Neural cell (in vitro differentiated cells): ENCODE results near the gene APOA1. TPM values are rescaled to one million over a fixed set of nuclear protein-coding genes. Genes with fewer than 3 reads are reported as not detected.

Experiments used
- H2AFZ ChIP-seq: fragments of 200-600, 300-800 bp; sonication (generic), shearing (Covaris generic); 2 replicates; pipeline ENCODE4 v1.6.0; 2014; ENCODE audit warnings: low read depth, mild to moderate bottlenecking, antibody characterized with exemption, low read length, moderate library complexity
- H3F3A ChIP-seq: fragments of 200-600 bp; shearing (Covaris generic); 2 replicates; pipeline ENCODE4 v1.6.1; 2016; ENCODE audit warnings: mild to moderate bottlenecking, moderate library complexity, mixed read lengths, antibody characterized with exemption, low read length; ENCODE audit not compliant: insufficient read depth, poor library complexity, severe bottlenecking
- H3K27ac ChIP-seq: fragments of 200-600, 300-800 bp; sonication (generic), shearing (Covaris generic); 2 replicates; pipeline ENCODE4 v1.5.1; 2014; ENCODE audit warnings: mild to moderate bottlenecking, low read length, moderate library complexity
- H3K27me3 ChIP-seq: fragments of 300-800, 200-600 bp; sonication (generic), shearing (Covaris generic); 2 replicates; pipeline ENCODE4 v1.6.0; 2014; ENCODE audit warnings: mild to moderate bottlenecking, low read depth, low read length, moderate library complexity; ENCODE audit not compliant: insufficient read depth
- H3K36me3 ChIP-seq: fragments of 300-800, 200-600 bp; sonication (generic), shearing (Covaris generic); 2 replicates; pipeline ENCODE4 v1.5.1; 2014; ENCODE audit warnings: mild to moderate bottlenecking, antibody characterized with exemption, low read length, moderate library complexity; ENCODE audit not compliant: insufficient read depth
- H3K4me2 ChIP-seq: fragments of 300-800, 200-600 bp; sonication (generic), shearing (Covaris generic); 2 replicates; pipeline ENCODE4 v1.6.0; 2014; ENCODE audit warnings: mild to moderate bottlenecking, low read length
- H3K4me3 ChIP-seq: fragments of 300-800, 200-600 bp; sonication (generic), shearing (Covaris generic); 2 replicates; pipeline ENCODE4 v1.5.1; 2014; ENCODE audit warnings: mild to moderate bottlenecking, low read length, moderate library complexity
- H3K79me2 ChIP-seq: fragments of 200-600 bp; shearing (Covaris generic); replicated peaks from 2 replicates; pipeline ENCODE4 v1.6.0; 2014; ENCODE audit warnings: mild to moderate bottlenecking, low read length, moderate library complexity; ENCODE audit not compliant: insufficient read depth
- H3K9ac ChIP-seq: fragments of 300-800, 200-600 bp; sonication (generic), shearing (Covaris generic); 2 replicates; pipeline ENCODE4 v1.6.1; 2016; ENCODE audit warnings: mild to moderate bottlenecking, low read length, mixed read lengths
- H3K9me2 ChIP-seq: fragments of 200-600 bp; shearing (Covaris generic); 2 replicates; pipeline ENCODE4 v1.6.1; 2016; ENCODE audit warnings: mild to moderate bottlenecking, low read length, mixed read lengths; ENCODE audit not compliant: insufficient read depth
- H3K9me3 ChIP-seq: fragments of 200-600, 300-800 bp; sonication (generic), shearing (Covaris generic); 2 replicates; pipeline ENCODE4 v1.6.1; 2016; ENCODE audit warnings: mild to moderate bottlenecking, mixed run types, low read length, moderate library complexity, mixed read lengths
- H4K20me1 ChIP-seq: fragments of 200-600 bp; shearing (Covaris generic); 2 replicates; pipeline ENCODE4 v1.6.1; 2016; ENCODE audit warnings: mild to moderate bottlenecking, mixed run types; ENCODE audit not compliant: insufficient read depth
- CTCF ChIP-seq: fragments of 450-650 bp; IDR thresholded peaks from 2 replicates; pipeline ENCODE4 v1.5.1; 2014; ENCODE audit warnings: antibody characterized with exemption, mild to moderate bottlenecking, moderate library complexity; ENCODE audit not compliant: poor library complexity, severe bottlenecking
- EP300 ChIP-seq: fragments of 450-650 bp; conservative IDR thresholded peaks from 2 replicates; pipeline ENCODE4 v1.6.1; 2014; ENCODE audit warnings: antibody characterized with exemption, mild to moderate bottlenecking, moderate library complexity; ENCODE audit not compliant: poor library complexity, severe bottlenecking
- EZH2 ChIP-seq: fragments of 200-600, 300-800 bp; shearing (Covaris generic), sonication (generic); IDR thresholded peaks from 2 replicates; pipeline ENCODE4 v1.6.1; 2014; ENCODE audit warnings: antibody characterized with exemption, low read length, borderline replicate concordance, mild to moderate bottlenecking; ENCODE audit not compliant: insufficient read depth, poor library complexity, severe bottlenecking
- MXI1 ChIP-seq: fragments of 450-650 bp; conservative IDR thresholded peaks from 2 replicates; pipeline ENCODE4 v1.6.1; 2014; ENCODE audit warnings: antibody characterized with exemption, mild to moderate bottlenecking; ENCODE audit not compliant: poor library complexity, severe bottlenecking
- POLR2AphosphoS5 ChIP-seq: IDR thresholded peaks from 2 replicates; pipeline ENCODE4 v1.6.1; 2012
- RAD21 ChIP-seq: fragments of 450-650 bp; conservative IDR thresholded peaks from 2 replicates; pipeline ENCODE4 v1.6.1; 2014; ENCODE audit warnings: antibody characterized with exemption, mild to moderate bottlenecking, moderate library complexity
- REST ChIP-seq: IDR thresholded peaks from 2 replicates; pipeline ENCODE4 v1.6.1; 2012; ENCODE audit warnings: borderline replicate concordance
- SMC3 ChIP-seq: fragments of 450-650 bp; conservative IDR thresholded peaks from 2 replicates; pipeline ENCODE4 v1.6.1; 2014; ENCODE audit warnings: antibody characterized with exemption, mild to moderate bottlenecking, moderate library complexity; ENCODE audit not compliant: poor library complexity
- TAF1 ChIP-seq: IDR thresholded peaks from 2 replicates; pipeline ENCODE4 v1.6.1; 2012; ENCODE audit warnings: low read depth
- polyA plus RNA-seq: library from polyadenylated mRNA; depleted of rRNA; stranded (reverse); fragments of >200 nt; gene quantifications from 2 replicates; pipeline ENCODE4 v1.2.3, GENCODE V29; 2014

Gene APOA1
- polyA plus RNA-seq, 1 donor from 2014 or later: not detected

- H3K27ac ChIP-seq: no peak overlapping the region
- H3K27me3 ChIP-seq: no peaks in the 10 kb centered on the region
- H3F3A ChIP-seq: no peaks in the 10 kb centered on the region
- no peaks in the 10 kb centered on the region for H4K20me1 ChIP-seq
- no peaks in the 10 kb centered on the region for H3K9me3 ChIP-seq
- peaks cover 12% of the 10 kb centered on the region for H3K79me2 ChIP-seq
- H3K36me3 ChIP-seq: no peaks in the 10 kb centered on the region
- peak overlapping the region; percentile 82 for H3K9ac ChIP-seq
- no peaks in the 10 kb centered on the region for H3K9me2 ChIP-seq
- H3K4me2 ChIP-seq: no peak overlapping the region
- no peak overlapping the region for H2AFZ ChIP-seq
- TF ChIP-seq EP300 (no peak), MXI1 (no peak), REST (no peak), TAF1 (no peak), SMC3 (no peak), EZH2 (no peak), RAD21 (no peak), CTCF (no peak), POLR2AphosphoS5 (no peak)
- H3K4me3 ChIP-seq: peak overlapping the region; percentile 91
Observed at GRCh38 chr11:116788975-116789374, 48.4 kb downstream of the APOA1 start.

- no peaks in the 10 kb centered on the region for H3K27me3 ChIP-seq
- H2AFZ ChIP-seq: peak overlapping the region; percentile 97
- no peaks in the 10 kb centered on the region for H3F3A ChIP-seq
- no peak for TF ChIP-seq REST
- no peak for TF ChIP-seq SMC3
- TF ChIP-seq POLR2AphosphoS5: no peak
- TF ChIP-seq TAF1: no peak
- no peak for TF ChIP-seq CTCF
- no peak for TF ChIP-seq EZH2
- TF ChIP-seq EP300: no peak
- H3K4me2 ChIP-seq: peak overlapping the region; percentile 68
- H3K9ac ChIP-seq: peak overlapping the region; percentile 82
- H3K36me3 ChIP-seq: no peaks in the 10 kb centered on the region
- H3K9me2 ChIP-seq: no peaks in the 10 kb centered on the region
- H3K79me2 ChIP-seq: peaks cover 12% of the 10 kb centered on the region
- peak overlapping the region; percentile 81 for H3K27ac ChIP-seq
- H4K20me1 ChIP-seq: no peaks in the 10 kb centered on the region
- peak overlapping the region; percentile 91 for H3K4me3 ChIP-seq
- no peaks in the 10 kb centered on the region for H3K9me3 ChIP-seq
Observed at GRCh38 chr11:116788534-116788933, 48.9 kb downstream of the APOA1 start.
